ENCODE results near the gene CARS1. TPM values are rescaled to one million over a fixed set of nuclear protein-coding genes. Genes with fewer than 3 reads are reported as not detected.

The CARS1 gene
- total RNA-seq, 1 donor from 2014 or later = 14.3 TPM

DNA sequence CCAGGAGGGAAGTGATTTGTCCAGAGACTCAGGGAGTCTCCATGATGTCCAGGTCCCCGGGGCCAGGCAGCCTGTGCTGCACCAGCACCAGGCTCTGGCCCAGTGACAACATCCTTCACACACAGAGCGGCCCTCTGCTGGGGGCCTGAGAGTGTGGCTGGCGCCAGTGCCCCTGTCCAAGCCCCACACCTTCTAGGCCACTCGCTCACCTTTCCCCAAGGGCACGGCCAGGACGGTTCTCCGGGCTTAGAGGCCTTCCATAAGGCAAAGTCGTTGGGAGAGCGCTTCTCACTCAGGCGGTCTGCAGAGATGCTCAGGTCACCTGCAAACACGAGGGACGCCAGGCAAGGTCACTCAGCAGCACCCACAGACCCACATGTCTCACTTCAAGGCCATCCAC lies 37.2 kb downstream of the CARS1 start:
- no peak overlapping the region for H3K4me3 ChIP-seq
- intact Hi-C loops (cut with micrococcal nuclease) = no loop called here
- no peak overlapping the region for H3K27ac ChIP-seq (replicated peaks)
- H3K27me3 ChIP-seq (ENCODE audit: low read depth) = no peaks in the 10 kb centered on the region
- no peaks in the 10 kb centered on the region for H3K9me3 ChIP-seq (replicated peaks)
- TF ChIP-seq, protein P1, sequence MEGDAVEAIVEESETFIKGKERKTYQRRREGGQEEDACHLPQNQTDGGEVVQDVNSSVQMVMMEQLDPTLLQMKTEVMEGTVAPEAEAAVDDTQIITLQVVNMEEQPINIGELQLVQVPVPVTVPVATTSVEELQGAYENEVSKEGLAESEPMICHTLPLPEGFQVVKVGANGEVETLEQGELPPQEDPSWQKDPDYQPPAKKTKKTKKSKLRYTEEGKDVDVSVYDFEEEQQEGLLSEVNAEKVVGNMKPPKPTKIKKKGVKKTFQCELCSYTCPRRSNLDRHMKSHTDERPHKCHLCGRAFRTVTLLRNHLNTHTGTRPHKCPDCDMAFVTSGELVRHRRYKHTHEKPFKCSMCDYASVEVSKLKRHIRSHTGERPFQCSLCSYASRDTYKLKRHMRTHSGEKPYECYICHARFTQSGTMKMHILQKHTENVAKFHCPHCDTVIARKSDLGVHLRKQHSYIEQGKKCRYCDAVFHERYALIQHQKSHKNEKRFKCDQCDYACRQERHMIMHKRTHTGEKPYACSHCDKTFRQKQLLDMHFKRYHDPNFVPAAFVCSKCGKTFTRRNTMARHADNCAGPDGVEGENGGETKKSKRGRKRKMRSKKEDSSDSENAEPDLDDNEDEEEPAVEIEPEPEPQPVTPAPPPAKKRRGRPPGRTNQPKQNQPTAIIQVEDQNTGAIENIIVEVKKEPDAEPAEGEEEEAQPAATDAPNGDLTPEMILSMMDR (IDR thresholded peaks at IDR 0.05; ENCODE audit: borderline replicate concordance) = no peak
- peaks cover 65% of the 10 kb centered on the region for H3K36me3 ChIP-seq
- no peak for DNase-seq
- H3K4me1 ChIP-seq = peaks cover 8% of the 10 kb centered on the region

DNA sequence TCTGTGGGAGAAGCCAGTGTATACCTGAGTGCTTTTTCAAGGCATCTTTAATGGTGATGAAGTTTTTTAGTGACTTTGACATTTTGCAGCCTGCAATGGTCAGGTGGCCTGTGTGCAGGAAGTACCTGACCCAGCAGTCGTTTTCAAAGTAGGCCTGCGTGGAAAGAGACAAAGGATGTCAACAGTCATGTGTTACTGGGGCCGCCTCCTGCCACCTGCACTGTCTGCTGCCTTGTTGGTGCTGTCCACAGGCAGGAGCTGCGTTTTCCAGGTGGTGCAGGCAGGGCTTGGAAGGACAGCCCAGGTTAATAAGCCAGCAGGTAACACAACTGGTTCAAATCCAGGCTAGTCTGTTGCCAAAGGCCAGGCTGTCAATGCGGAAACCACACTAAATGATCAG lies 38.6 kb downstream of the CARS1 start:
- intact Hi-C loops (cut with micrococcal nuclease) = no loop called here
- peaks cover 68% of the 10 kb centered on the region for H3K36me3 ChIP-seq

DNA sequence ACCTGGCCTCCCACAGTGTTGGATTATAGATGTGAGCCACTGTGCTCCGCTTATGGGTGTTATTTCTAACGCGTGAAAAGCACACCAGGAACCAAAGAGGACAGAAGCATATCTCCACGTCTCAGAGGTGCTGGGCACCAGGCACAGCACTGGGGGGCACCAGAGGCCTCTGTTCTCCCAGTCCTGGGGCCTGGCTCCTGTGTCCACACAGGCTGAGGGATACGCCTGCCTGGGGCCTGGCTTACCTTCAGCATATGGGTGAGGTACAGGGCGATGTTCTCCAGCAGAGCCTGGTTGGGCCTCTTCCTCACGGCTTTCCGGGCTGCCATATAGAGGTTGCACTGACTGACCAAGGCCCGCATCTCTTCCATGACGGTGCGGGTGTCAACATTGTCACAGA lies 40.4 kb downstream of the CARS1 start:
- no peak for DNase-seq
- TF ChIP-seq, protein P1 (IDR thresholded peaks at IDR 0.05; ENCODE audit: borderline replicate concordance) = no peak
- Histone ChIP-seq H3K4me1 (peaks cover 4% of the 10 kb centered on the region), H3K27ac (replicated peaks) (no peak overlapping the region), H3K4me3 (no peak overlapping the region), H3K27me3 (ENCODE audit: low read depth) (no peaks in the 10 kb centered on the region), H3K9me3 (replicated peaks) (no peaks in the 10 kb centered on the region), H3K36me3 (peaks cover 80% of the 10 kb centered on the region)
- intact Hi-C loops (cut with micrococcal nuclease) = no loop called here

More for the DNA sequence above, 38.6 kb downstream of the CARS1 start:
- DNase-seq = no peak
- TF ChIP-seq, protein P1 (IDR thresholded peaks at IDR 0.05; ENCODE audit: borderline replicate concordance) = no peak
- Histone ChIP-seq H3K27ac (replicated peaks) (no peak overlapping the region), H3K4me3 (no peak overlapping the region), H3K9me3 (replicated peaks) (no peaks in the 10 kb centered on the region), H3K27me3 (ENCODE audit: low read depth) (no peaks in the 10 kb centered on the region), H3K4me1 (peaks cover 8% of the 10 kb centered on the region)

DNA sequence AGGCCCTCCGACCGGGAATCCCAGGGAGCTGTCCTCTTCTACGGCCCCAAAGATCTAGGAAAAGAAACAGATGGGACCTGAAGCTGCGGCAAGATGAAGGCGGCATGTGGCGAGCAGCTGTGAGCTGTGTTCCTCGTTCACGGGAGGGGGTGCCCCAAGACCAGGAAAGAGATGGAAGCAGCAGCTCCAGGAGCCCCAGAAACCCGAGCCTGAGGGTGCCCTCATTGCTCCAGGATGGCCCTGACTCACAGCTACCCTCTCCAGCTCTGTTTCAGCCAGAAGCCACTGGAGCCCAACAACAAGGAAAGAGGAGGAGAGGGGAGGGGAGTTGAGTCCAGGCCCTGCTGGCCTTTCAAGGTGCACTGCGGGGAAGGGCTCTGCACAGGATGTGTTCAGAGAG lies 41.4 kb downstream of the CARS1 start:
- H3K27ac ChIP-seq (replicated peaks) = no peak overlapping the region
- H3K4me1 ChIP-seq = no peaks in the 10 kb centered on the region
- H3K4me3 ChIP-seq = no peak overlapping the region
- TF ChIP-seq, protein P1 (IDR thresholded peaks at IDR 0.05; ENCODE audit: borderline replicate concordance) = no peak
- no peaks in the 10 kb centered on the region for H3K9me3 ChIP-seq (replicated peaks)
- no peaks in the 10 kb centered on the region for H3K27me3 ChIP-seq (ENCODE audit: low read depth)
- no peak for DNase-seq
- intact Hi-C loops (cut with micrococcal nuclease) = no loop called here
- H3K36me3 ChIP-seq = peaks cover 87% of the 10 kb centered on the region

DNA sequence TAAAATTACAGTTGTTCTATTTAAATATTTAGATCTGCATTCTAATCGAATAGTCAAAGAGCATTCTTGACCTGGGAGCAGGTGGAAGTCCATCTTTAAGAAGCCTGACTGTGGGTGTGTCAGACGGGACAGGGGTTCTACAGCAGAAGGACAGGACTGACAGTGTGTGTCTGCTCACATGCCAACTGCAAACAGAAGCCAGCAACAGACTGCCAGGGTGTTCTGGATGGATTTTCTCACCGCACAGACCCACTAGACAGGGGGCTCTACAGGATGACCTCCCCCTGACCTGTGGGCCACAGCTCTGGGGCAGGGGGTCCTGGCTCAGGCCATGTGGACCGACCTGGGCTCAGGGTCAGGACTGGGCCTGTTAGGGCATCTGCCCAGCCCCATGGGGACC lies 42.3 kb downstream of the CARS1 start:
- DNase-seq = no peak
- no peaks in the 10 kb centered on the region for H3K9me3 ChIP-seq (replicated peaks)
- peaks cover 94% of the 10 kb centered on the region for H3K36me3 ChIP-seq
- H3K27me3 ChIP-seq (ENCODE audit: low read depth) = no peaks in the 10 kb centered on the region
- H3K27ac ChIP-seq (replicated peaks) = no peak overlapping the region
- no peak overlapping the region for H3K4me3 ChIP-seq
- TF ChIP-seq, protein P1 (IDR thresholded peaks at IDR 0.05; ENCODE audit: borderline replicate concordance) = no peak
- H3K4me1 ChIP-seq = no peaks in the 10 kb centered on the region
- intact Hi-C loops (cut with micrococcal nuclease) = no loop called here
